GM12878 (cell line): ENCODE measurements around the gene KAZN. TPM values are rescaled to one million over a fixed set of nuclear protein-coding genes. Genes with fewer than 3 reads are reported as not detected.

ENCODE experiments used
- ATAC-seq: fragments of 200-7000 bp; cut with Tn5 transposase; 3 replicates; pipeline ENCODE4 v1.9.1; 2020; ENCODE audit warnings: mild to moderate bottlenecking, moderate library complexity
- BruUV-seq: library from RNA; stranded (reverse); fragments of 400-500 nt; replicated peaks from 2 replicates; lab custom pipeline; 2021; lab: Mats Ljungman, UMichigan
- CTCF ChIA-PET: fragments of 300-600 bp; sonication (Branson Sonifier 250); formaldehyde crosslinking; extraction: SDS; loops from one replicate; lab custom pipeline; 2021; ENCODE audit warnings: inconsistent platforms; lab: Yijun Ruan, JAX
- POLR2A ChIA-PET: fragments of 350-600 bp; formaldehyde crosslinking; extraction: SDS; loops from one replicate; lab custom pipeline; 2021; ENCODE audit warnings: inconsistent platforms; lab: Charles Lee
- RAD21 ChIA-PET: fragments of 300-600 bp; sonication (Branson Sonifier 250); formaldehyde crosslinking; loops from one replicate; lab custom pipeline; 2023; ENCODE audit warnings: antibody characterized with exemption; ENCODE audit not compliant: unreplicated experiment; lab: Charles Lee
- SMC1A ChIA-PET: fragments of 300-600 bp; sonication (Branson Sonifier 250); formaldehyde crosslinking; loops from one replicate; lab custom pipeline; 2023; ENCODE audit not compliant: unreplicated experiment, uncharacterized antibody; lab: Charles Lee
- DNase-seq: peaks from one replicate; pipeline ENCODE4 v3.0.0-alpha.2; 2011; ENCODE audit warnings: low read depth, low spot score
- FAIRE-seq: peaks from 3 replicates; lab custom pipeline; 2011; peaks lifted over from hg19 to GRCh38; lab: Jason Lieb, UNC
- H2AFZ ChIP-seq: 2 replicates; pipeline ENCODE4 v1.6.0; 2011; ENCODE audit warnings: low read depth, low read length, control low read depth; ENCODE audit not compliant: control insufficient read depth
- H3K27ac ChIP-seq: 2 replicates; pipeline ENCODE4 v1.5.1; 2011; ENCODE audit warnings: control low read depth; ENCODE audit not compliant: control insufficient read depth, insufficient read depth
- H3K27me3 ChIP-seq, 2 experiments: replicated peaks in 1 of 2; 2 replicates each; pipeline versions ENCODE4 v1.6.0 to v1.6.1; 2011; ENCODE audit warnings: low read length in 1 of 2; ENCODE audit not compliant: control insufficient read depth in 2 of 2, insufficient read depth in 2 of 2
- H3K36me3 ChIP-seq, 2 experiments: 2 replicates each; pipeline ENCODE4 v1.5.1; 2011; ENCODE audit warnings: low read length in 1 of 2; ENCODE audit not compliant: control insufficient read depth in 2 of 2, insufficient read depth in 2 of 2
- H3K4me1 ChIP-seq: 2 replicates; pipeline ENCODE4 v1.6.1; 2011; ENCODE audit warnings: mild to moderate bottlenecking, low read length, moderate library complexity, mixed read lengths; ENCODE audit not compliant: control insufficient read depth, insufficient read depth
- H3K4me2 ChIP-seq: 2 replicates; pipeline ENCODE4 v1.6.0; 2011; ENCODE audit warnings: control low read depth; ENCODE audit not compliant: control insufficient read depth, insufficient read depth
- H3K4me3 ChIP-seq: fragments of 200-600 bp; sonication (generic); 2 replicates; pipeline ENCODE4 v1.5.1; 2016
- H3K79me2 ChIP-seq: 2 replicates; pipeline ENCODE4 v1.6.0; 2011; ENCODE audit warnings: low read length; ENCODE audit not compliant: control insufficient read depth, insufficient read depth
- H3K9ac ChIP-seq: 2 replicates; pipeline ENCODE4 v1.8.0; 2011; ENCODE audit warnings: low read length, control low read depth, mixed read lengths; ENCODE audit not compliant: control insufficient read depth, insufficient read depth
- H3K9me3 ChIP-seq: replicated peaks from 3 replicates; pipeline ENCODE4 v1.5.1; 2011; ENCODE audit warnings: mild to moderate bottlenecking, low read length; ENCODE audit not compliant: control insufficient read depth, insufficient read depth
- H4K20me1 ChIP-seq: 2 replicates; pipeline ENCODE4 v1.6.0; 2011; ENCODE audit not compliant: control insufficient read depth, insufficient read depth
- ATF3 ChIP-seq: IDR thresholded peaks from 2 replicates; pipeline ENCODE4 v1.6.1; 2011; ENCODE audit warnings: low read depth, mild to moderate bottlenecking, low read length, moderate library complexity, borderline replicate concordance; ENCODE audit errors: extremely low read depth
- BACH1 ChIP-seq: fragments of 450-650 bp; IDR thresholded peaks from 2 replicates; pipeline ENCODE4 v1.6.1; 2017; ENCODE audit warnings: mild to moderate bottlenecking, borderline replicate concordance
- CHD4 ChIP-seq: fragments of 200-600 bp; sonication (generic); IDR thresholded peaks from 2 replicates; pipeline ENCODE4 v1.6.1; 2016; ENCODE audit warnings: mild to moderate bottlenecking
- CUX1 ChIP-seq: IDR thresholded peaks from 2 replicates; pipeline ENCODE4 v1.6.1; 2012; ENCODE audit warnings: improper control_type of control experiment, low read depth, low read length; ENCODE audit not compliant: insufficient replicate concordance
- KLF5 ChIP-seq: fragments of 450-650 bp; IDR thresholded peaks from 2 replicates; pipeline ENCODE4 v1.6.1; 2014; ENCODE audit warnings: mild to moderate bottlenecking; ENCODE audit not compliant: partially characterized antibody
- NBN ChIP-seq: fragments of 450-650 bp; IDR thresholded peaks from 2 replicates; pipeline ENCODE4 v1.6.1; 2016
- PKNOX1 ChIP-seq: fragments of 450-650 bp; IDR thresholded peaks from 2 replicates; pipeline ENCODE4 v1.6.1; 2016; ENCODE audit warnings: mild to moderate bottlenecking
- RB1 ChIP-seq: fragments of 450-650 bp; formaldehyde crosslinking; IDR thresholded peaks from 2 replicates; pipeline ENCODE4 v1.6.1; 2017; ENCODE audit warnings: mild to moderate bottlenecking, borderline replicate concordance
- SKIL ChIP-seq: fragments of 450-650 bp; IDR thresholded peaks from 2 replicates; pipeline ENCODE4 v1.6.1; 2017; ENCODE audit warnings: mild to moderate bottlenecking, low read depth, inconsistent platforms; ENCODE audit not compliant: poor library complexity, severe bottlenecking
- SREBF1 ChIP-seq: IDR thresholded peaks from 2 replicates; pipeline ENCODE4 v1.6.1; 2012; ENCODE audit warnings: mild to moderate bottlenecking, low read length
- YY1 ChIP-seq: IDR thresholded peaks from 2 replicates; pipeline ENCODE4 v1.6.1; 2011; ENCODE audit warnings: low read depth, mild to moderate bottlenecking, low read length
- ZNF274 ChIP-seq: IDR thresholded peaks from one replicate; pipeline ENCODE4 v1.8.0; 2011; ENCODE audit not compliant: insufficient read length, insufficient read depth
- ZNF384 ChIP-seq: IDR thresholded peaks from 2 replicates; pipeline ENCODE4 v1.6.1; 2012; ENCODE audit warnings: low read depth, mild to moderate bottlenecking, low read length, improper control_type of control experiment, borderline replicate concordance
- WGBS: methylation state at CpG from one replicate; pipeline ENCODE4 v1.1.6; 2016; ENCODE audit warnings: low lambda C conversion rate; ENCODE audit not compliant: insufficient replicate concordance, insufficient coverage; ENCODE audit errors: missing lambda C conversion rate; 5-methylcytosine and 5-hydroxymethylcytosine counted together
- in situ Hi-C: fragments of 300-500 bp; cut with MboI; formaldehyde crosslinking; loops from 9 replicates; pipeline ENCODE4 v1.14.3; 2018; ENCODE audit warnings: mixed read lengths
- intact Hi-C: fragments of 100-400 bp; cut with micrococcal nuclease; formaldehyde crosslinking; loops from one replicate; pipeline ENCODE4 v1.14.2; 2022; ENCODE audit not compliant: unreplicated experiment
- polyA plus RNA-seq, 11 experiments: library from polyadenylated mRNA; depleted of rRNA in 4 of 11; unstranded in 6 of 11; stranded (reverse) in 5 of 11; fragments of >200 nt; fragmentation: Nextera tagmentation in 4 of 11; fragmentation: Illumina TruSeq in 1 of 11; extraction: Ambion mirVana in 4 of 11; extraction: Trizol in 1 of 11; gene quantifications; 1 replicate in 1 of 11; 2 replicates in 10 of 11; pipeline versions ENCODE4 v1.2.1 to v1.2.3, GENCODE V29; 2011 to 2016; ENCODE audit warnings: inconsistent platforms in 2 of 11, missing spikeins in 2 of 11, low read depth in 1 of 11
- total RNA-seq, 4 experiments: library from RNA; depleted of rRNA in 3 of 4; stranded (reverse); fragments of >200 nt in 3 of 4; fragmentation: Illumina TruSeq in 1 of 4; extraction: Trizol in 1 of 4; gene quantifications; 2 replicates each; pipeline versions ENCODE4 v1.2.1 to v1.2.3, GENCODE V29; 2013 to 2021
- TF ChIP-seq, protein P1 (sequence below): IDR thresholded peaks from 2 replicates; pipeline ENCODE4 v1.6.1; 2012; ENCODE audit warnings: low read depth, low read length, improper control_type of control experiment

KAZN gene
- total and polyA plus RNA-seq, 10 of the 15 experiments (the other 5 are each of a cell fraction or from before 2014, with no cell fraction given), result 0.72 to 4.0 (median 1.2) TPM

DNA sequence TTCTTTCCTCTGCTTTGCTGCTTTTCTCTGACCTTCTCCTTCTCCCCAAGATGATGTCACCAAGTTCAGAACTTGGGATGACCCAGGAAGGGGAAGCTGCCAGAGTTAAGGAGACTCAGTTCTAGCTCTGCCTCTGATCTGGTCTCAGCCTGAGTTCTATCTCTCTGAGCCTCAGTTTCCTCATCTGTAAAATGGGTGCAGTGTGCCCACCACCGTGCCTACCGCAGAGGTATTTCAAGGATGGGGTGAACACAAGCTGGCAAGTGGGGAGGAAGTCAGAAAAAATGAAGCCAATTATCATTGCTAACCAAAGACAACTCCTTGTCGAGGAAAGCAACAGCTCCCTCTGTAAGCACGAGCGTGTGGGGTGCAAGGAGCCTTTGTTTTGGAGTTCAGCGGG lies 249.7 kb downstream of the KAZN start:
- no peak overlapping the region for H3K27ac ChIP-seq
- DNase-seq (no peak), ATAC-seq (no peak), FAIRE-seq (no peak)
- in situ Hi-C loops, result no loop called here
- H3K27me3 ChIP-seq, result no peaks in the 10 kb centered on the region; a peak in 1 of 4 replicates
- ChIA-PET SMC1A (no interaction called here), POLR2A (interaction anchor here (0.6 kb wide), 1 partner anchor 40 kb away, joined by 5 read pairs; no protein-coding TSS in a partner anchor), CTCF (interaction anchor here (0.6 to 1.3 kb wide), 2 partner anchors 12 to 241 kb away, joined by 3 read pairs; no protein-coding TSS in a partner anchor), RAD21 (interaction anchor here (1.2 kb wide), 1 partner anchor 240 kb away, joined by 6 read pairs; no protein-coding TSS in a partner anchor)
- no peak overlapping the region for H3K4me3 ChIP-seq
- no TSS peak for BruUV-seq
- H3K36me3 ChIP-seq, result no peaks in the 10 kb centered on the region
- 18% methylated on average over 6 of the region's 6 CpGs for WGBS
- no peak overlapping the region for H3K9ac ChIP-seq
- intact Hi-C loops, result no loop called here
- H3K4me1 ChIP-seq, result no peaks in the 10 kb centered on the region
- no peak overlapping the region for H2AFZ ChIP-seq
- no peak overlapping the region for H3K4me2 ChIP-seq
- H4K20me1 ChIP-seq, result no peaks in the 10 kb centered on the region
- no peaks in the 10 kb centered on the region for H3K79me2 ChIP-seq
- H3K9me3 ChIP-seq, result no peaks in the 10 kb centered on the region; the same call in 2 of the 3 replicates
- TF ChIP-seq RB1 (no peak), SREBF1 (no peak), ZNF384 (no peak), CHD4 (no peak), KLF5 (no peak), CUX1 (no peak), PKNOX1 (no peak), BACH1 (no peak), NBN (no peak), ATF3 (no peak), YY1 (no peak), ZNF274 (no peak), SKIL (no peak)
- TF ChIP-seq, protein P1, sequence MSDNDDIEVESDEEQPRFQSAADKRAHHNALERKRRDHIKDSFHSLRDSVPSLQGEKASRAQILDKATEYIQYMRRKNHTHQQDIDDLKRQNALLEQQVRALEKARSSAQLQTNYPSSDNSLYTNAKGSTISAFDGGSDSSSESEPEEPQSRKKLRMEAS, result no peak
